Measurements from ENCODE around the gene TTYH2. TPM values are rescaled to one million over a fixed set of nuclear protein-coding genes. Genes with fewer than 3 reads are reported as not detected.

Gene TTYH2
- total RNA-seq, 6 donors from 2014 or later = 2.4 to 10.5 (median 8.0) TPM

DNA sequence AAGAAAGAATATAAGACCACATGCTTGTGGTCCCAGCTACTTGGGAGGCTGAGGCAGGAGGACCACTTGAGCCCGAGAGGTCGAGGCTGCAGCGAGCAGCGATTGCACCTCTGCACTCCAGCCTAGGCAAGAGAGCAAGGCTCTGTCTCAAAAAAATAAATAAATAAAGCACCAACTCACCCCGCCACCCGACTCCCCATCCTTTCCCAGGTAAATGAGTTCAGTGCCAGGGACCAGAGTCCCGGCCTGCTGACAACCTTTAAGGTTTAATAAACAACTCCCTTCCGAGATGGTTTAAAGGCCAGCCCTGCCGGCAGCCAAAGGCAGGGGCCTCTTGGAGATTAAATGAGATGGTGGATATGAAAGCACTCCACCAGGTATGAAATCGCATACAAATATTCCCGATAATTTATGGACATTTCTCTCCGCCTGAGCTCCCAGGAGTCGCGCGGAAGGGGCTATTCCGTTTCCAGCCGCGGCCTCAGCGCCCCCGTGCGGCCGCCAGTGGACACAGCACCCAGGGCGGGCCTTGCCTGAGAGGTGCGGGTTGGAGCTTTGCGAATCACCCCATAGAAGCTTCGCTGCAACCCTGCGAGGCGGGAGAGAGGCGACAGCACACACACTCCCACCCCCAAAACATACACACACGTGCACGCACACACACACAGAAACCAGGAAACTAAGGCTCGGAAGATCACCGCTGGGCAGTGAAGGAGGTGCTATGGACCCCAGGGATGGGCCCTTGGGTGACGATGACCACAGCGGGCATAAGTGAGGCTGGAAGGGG is 13.9 kb upstream of the TTYH2 start:
- ATAC-seq (ENCODE audit: low FRiP score in 2 of 2) = peak; percentile 64 to 70
- WGBS, 2 donors = 27 to 37% methylated on average over 19 to 35 of the region's 35 CpGs
- H3K27me3 ChIP-seq = peaks cover 0 to 2% (median 0%) of the 10 kb centered on the region in 4 donors

GRCh38 chr17:74200112-74200511 is 13.3 kb upstream of the TTYH2 start:
- 58 to 68% methylated on average over 10 of the region's 10 CpGs for WGBS, 2 donors
- H3K4me3 ChIP-seq = no peak overlapping the region
- TF ChIP-seq POLR2AphosphoS5 (IDR thresholded peaks at IDR 0.05) (no peak), EP300 (IDR thresholded peaks at IDR 0.05) (no peak), POLR2A (IDR thresholded peaks at IDR 0.05) (no peak)
- TF ChIP-seq, protein P1, sequence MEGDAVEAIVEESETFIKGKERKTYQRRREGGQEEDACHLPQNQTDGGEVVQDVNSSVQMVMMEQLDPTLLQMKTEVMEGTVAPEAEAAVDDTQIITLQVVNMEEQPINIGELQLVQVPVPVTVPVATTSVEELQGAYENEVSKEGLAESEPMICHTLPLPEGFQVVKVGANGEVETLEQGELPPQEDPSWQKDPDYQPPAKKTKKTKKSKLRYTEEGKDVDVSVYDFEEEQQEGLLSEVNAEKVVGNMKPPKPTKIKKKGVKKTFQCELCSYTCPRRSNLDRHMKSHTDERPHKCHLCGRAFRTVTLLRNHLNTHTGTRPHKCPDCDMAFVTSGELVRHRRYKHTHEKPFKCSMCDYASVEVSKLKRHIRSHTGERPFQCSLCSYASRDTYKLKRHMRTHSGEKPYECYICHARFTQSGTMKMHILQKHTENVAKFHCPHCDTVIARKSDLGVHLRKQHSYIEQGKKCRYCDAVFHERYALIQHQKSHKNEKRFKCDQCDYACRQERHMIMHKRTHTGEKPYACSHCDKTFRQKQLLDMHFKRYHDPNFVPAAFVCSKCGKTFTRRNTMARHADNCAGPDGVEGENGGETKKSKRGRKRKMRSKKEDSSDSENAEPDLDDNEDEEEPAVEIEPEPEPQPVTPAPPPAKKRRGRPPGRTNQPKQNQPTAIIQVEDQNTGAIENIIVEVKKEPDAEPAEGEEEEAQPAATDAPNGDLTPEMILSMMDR (IDR thresholded peaks at IDR 0.05) = no peak
- H3K9me3 ChIP-seq = no peaks in the 10 kb centered on the region
- peaks cover 0 to 10% (median 2%) of the 10 kb centered on the region in 4 donors for H3K36me3 ChIP-seq
- ATAC-seq (ENCODE audit: low FRiP score in 2 of 2) = no peak
- DNase-seq = no peak
- H3K27me3 ChIP-seq = peaks cover 0 to 2% (median 0%) of the 10 kb centered on the region in 4 donors
- H3K4me1 ChIP-seq = peaks cover 17 to 29% (median 18%) of the 10 kb centered on the region in 4 donors
- H3K27ac ChIP-seq = no peak overlapping the region

More for the DNA sequence above, 13.9 kb upstream of the TTYH2 start:
- Histone ChIP-seq H3K4me3 (peak overlapping the region in 2 of 4 donors; percentile 12 to 17), H3K27ac (no peak overlapping the region), H3K36me3 (peaks cover 0 to 3% (median 0%) of the 10 kb centered on the region in 4 donors), H3K9me3 (no peaks in the 10 kb centered on the region), H3K4me1 (peaks cover 11 to 23% (median 12%) of the 10 kb centered on the region in 4 donors)
- DNase-seq = peak; percentile 72 to 93
- TF ChIP-seq EP300 (IDR thresholded peaks at IDR 0.05) = no peak
- no peak for TF ChIP-seq POLR2AphosphoS5 (IDR thresholded peaks at IDR 0.05)
- TF ChIP-seq, protein P1 (IDR thresholded peaks at IDR 0.05) = peak; percentile 85 to 98 (median 88)
- TF ChIP-seq POLR2A (IDR thresholded peaks at IDR 0.05) = no peak

GRCh38 chr17:74201250-74201649 is 12.1 kb upstream of the TTYH2 start:
- Histone ChIP-seq H3K9me3 (no peaks in the 10 kb centered on the region), H3K4me1 (peaks cover 27 to 40% (median 29%) of the 10 kb centered on the region in 4 donors), H3K27me3 (no peaks in the 10 kb centered on the region), H3K36me3 (peaks cover 0 to 21% (median 12%) of the 10 kb centered on the region in 4 donors), H3K4me3 (no peak overlapping the region), H3K27ac (no peak overlapping the region)
- TF ChIP-seq POLR2A (IDR thresholded peaks at IDR 0.05) = no peak
- TF ChIP-seq POLR2AphosphoS5 (IDR thresholded peaks at IDR 0.05) = no peak
- TF ChIP-seq EP300 (IDR thresholded peaks at IDR 0.05) = no peak
- TF ChIP-seq, protein P1 (IDR thresholded peaks at IDR 0.05) = no peak
- ATAC-seq (ENCODE audit: low FRiP score in 2 of 2) = no peak
- 49 to 54% methylated on average over 8 of the region's 8 CpGs for WGBS, 2 donors
- no peak for DNase-seq

DNA sequence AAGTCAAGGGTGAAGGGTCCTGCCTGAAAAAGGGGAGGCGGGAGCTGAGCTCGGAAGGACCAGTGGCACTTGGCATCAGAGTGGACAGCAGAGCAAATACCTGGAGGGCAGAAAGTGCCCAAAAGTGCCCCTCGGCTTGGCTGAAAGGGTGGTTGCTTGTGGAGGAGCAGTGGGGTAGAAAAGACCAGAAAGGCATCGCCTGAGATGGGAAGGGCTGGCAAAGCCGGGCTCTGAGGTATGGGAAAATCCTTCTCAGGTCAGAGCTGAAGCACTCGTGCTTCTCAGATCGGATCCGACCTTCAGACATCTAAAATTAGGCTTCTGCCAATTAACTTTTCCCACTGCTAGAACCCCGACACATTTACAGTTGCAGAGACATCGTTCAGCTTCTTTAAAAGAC is 11.4 kb upstream of the TTYH2 start:
- WGBS, 2 donors = 75 to 76% methylated on average over 10 of the region's 10 CpGs
- ATAC-seq (ENCODE audit: low FRiP score in 2 of 2) (no peak), DNase-seq (no peak)
- Histone ChIP-seq H3K27ac (no peak overlapping the region), H3K27me3 (no peaks in the 10 kb centered on the region), H3K4me3 (no peak overlapping the region), H3K36me3 (peaks cover 0 to 28% (median 14%) of the 10 kb centered on the region in 4 donors), H3K4me1 (peaks cover 27 to 47% (median 32%) of the 10 kb centered on the region in 4 donors), H3K9me3 (no peaks in the 10 kb centered on the region)
- TF ChIP-seq, protein P1 (IDR thresholded peaks at IDR 0.05) = no peak
- TF ChIP-seq POLR2AphosphoS5 (IDR thresholded peaks at IDR 0.05) (no peak), EP300 (IDR thresholded peaks at IDR 0.05) (no peak), POLR2A (IDR thresholded peaks at IDR 0.05) (no peak)

Data from upper lobe of left lung (tissue), 6 donors.